GM12891 (cell line): Measurements from ENCODE around the gene SFMBT2.

ENCODE experiments used
- POLR2A ChIP-seq: IDR thresholded peaks from 2 replicates; pipeline ENCODE4 v1.6.1; 2011; ENCODE audit warnings: low read depth, low read length, control low read depth
- POLR2AphosphoS5 ChIP-seq: IDR thresholded peaks from 2 replicates; pipeline ENCODE4 v1.6.1; 2011; ENCODE audit warnings: low read depth, low read length, control low read depth
- SPI1 ChIP-seq: IDR thresholded peaks from 2 replicates; pipeline ENCODE4 v1.6.1; 2011; ENCODE audit warnings: low read depth, low read length, control low read depth

GRCh38 chr10:7424919-7425318, 14.1 kb upstream of the SFMBT2 start:
- no peak for TF ChIP-seq POLR2A
- no peak for TF ChIP-seq POLR2AphosphoS5
- no peak for TF ChIP-seq SPI1
